22Rv1 (cell line): ENCODE measurements around the gene BCKDK.

Source experiments
- H3K27ac ChIP-seq: fragments of 450-650 bp; 2 replicates; pipeline ENCODE4 v1.5.1; 2017
- CTCF ChIP-seq: fragments of 450-650 bp; IDR thresholded peaks from 2 replicates; pipeline ENCODE4 v1.5.1; 2017; ENCODE audit warnings: mild to moderate bottlenecking
- ZFX ChIP-seq: fragments of 450-650 bp; IDR thresholded peaks from 2 replicates; pipeline ENCODE4 v1.6.1; 2017; ENCODE audit warnings: antibody characterized with exemption, borderline replicate concordance

Gene BCKDK

GRCh38 chr16:31112711-31113110 lies 4.5 kb downstream of the BCKDK start:
- TF ChIP-seq ZFX (no peak), CTCF (no peak)
- H3K27ac ChIP-seq = peak overlapping the region; percentile 77

- no peak for TF ChIP-seq CTCF
- peak overlapping the region; percentile 77 for H3K27ac ChIP-seq
These were observed 5.2 kb downstream of the BCKDK start for GRCh38 chr16:31113121-31114120.

GRCh38 chr16:31114468-31114867 lies 6.3 kb downstream of the BCKDK start:
- peak overlapping the region; percentile 77 for H3K27ac ChIP-seq
- TF ChIP-seq ZFX = no peak
- TF ChIP-seq CTCF = no peak

- peak within 1 kb of the TSS; percentile 88 for H3K27ac ChIP-seq
- TF ChIP-seq ZFX (no peak), CTCF (no peak)
These were observed 9.4 kb downstream of the BCKDK start, which contains the start of gene KAT8 for GRCh38 chr16:31117384-31118222. Gene KAT8, plus strand, starts transcription at chr16:31117664. Its CDS starts 18 bp downstream, at chr16:31117682.

GRCh38 chr16:31118223-31119155 lies 10.3 kb downstream of the BCKDK start:
- no peak for TF ChIP-seq CTCF
- TF ChIP-seq ZFX = no peak

GRCh38 chr16:31120129-31120528 lies 11.9 kb downstream of the BCKDK start:
- no peak overlapping the region for H3K27ac ChIP-seq
- TF ChIP-seq CTCF = no peak
- no peak for TF ChIP-seq ZFX

More at GRCh38 chr16:31118223-31119155, 10.3 kb downstream of the BCKDK start:
- H3K27ac ChIP-seq = peak overlapping the region; percentile 88
